KMS-11 (cell line): ENCODE measurements around the gene TMEM37.

Experiments used
- H2AFZ ChIP-seq: fragments of 200-600 bp; sonication (generic); 2 replicates; pipeline ENCODE4 v1.6.1; 2016; ENCODE audit warnings: antibody characterized with exemption, mixed run types, low read depth
- H3K27ac ChIP-seq: fragments of 200-600 bp; sonication (generic); 2 replicates; pipeline ENCODE4 v1.6.1; 2016; ENCODE audit warnings: mild to moderate bottlenecking, mixed run types
- H3K27me3 ChIP-seq: fragments of 200-600 bp; sonication (generic); 2 replicates; pipeline ENCODE4 v1.6.1; 2017; ENCODE audit warnings: mild to moderate bottlenecking, low read depth, mixed run types, moderate library complexity; ENCODE audit not compliant: insufficient read depth
- H3K36me3 ChIP-seq: fragments of 200-600 bp; sonication (generic); 2 replicates; pipeline ENCODE4 v1.6.1; 2017; ENCODE audit warnings: mild to moderate bottlenecking, mixed run types; ENCODE audit not compliant: insufficient read depth
- H3K4me1 ChIP-seq: fragments of 200-600 bp; sonication (generic); 2 replicates; pipeline ENCODE4 v1.6.1; 2016; ENCODE audit warnings: mild to moderate bottlenecking, low read depth, mixed run types; ENCODE audit not compliant: poor library complexity, severe bottlenecking
- H3K4me2 ChIP-seq: fragments of 200-600 bp; sonication (generic); 2 replicates; pipeline ENCODE4 v1.7.0; 2016; ENCODE audit warnings: mild to moderate bottlenecking, mixed run types
- H3K4me3 ChIP-seq: fragments of 200-600 bp; sonication (generic); IDR thresholded peaks from 2 replicates; pipeline ENCODE4 v1.6.1; 2017; ENCODE audit warnings: low read depth, low read length, mixed read lengths; ENCODE audit not compliant: insufficient read depth
- H3K79me2 ChIP-seq: fragments of 200-600 bp; sonication (generic); 2 replicates; pipeline ENCODE4 v1.6.1; 2016; ENCODE audit warnings: low read depth, mixed run types; ENCODE audit not compliant: insufficient read depth
- H3K9ac ChIP-seq: fragments of 200-600 bp; sonication (generic); 2 replicates; pipeline ENCODE4 v1.6.1; 2016; ENCODE audit warnings: mild to moderate bottlenecking, mixed run types
- H4K20me1 ChIP-seq: fragments of 200-600 bp; sonication (generic); 2 replicates; pipeline ENCODE4 v1.6.1; 2016; ENCODE audit warnings: mild to moderate bottlenecking, mixed run types; ENCODE audit not compliant: insufficient read depth
- CTCF ChIP-seq: fragments of 200-600 bp; sonication (generic); conservative IDR thresholded peaks from 2 replicates; pipeline ENCODE4 v1.6.1; 2017; ENCODE audit warnings: low read depth, mild to moderate bottlenecking, antibody characterized with exemption, low read length, moderate library complexity, mixed read lengths

The TMEM37 gene

GRCh38 chr2:119442226-119442619 is 10.6 kb downstream of the TMEM37 start:
- Histone ChIP-seq H3K79me2 (no peaks in the 10 kb centered on the region), H3K27me3 (no peaks in the 10 kb centered on the region), H2AFZ (no peak overlapping the region), H3K4me2 (no peak overlapping the region), H4K20me1 (no peaks in the 10 kb centered on the region), H3K4me3 (no peak overlapping the region), H3K27ac (no peak overlapping the region), H3K4me1 (no peaks in the 10 kb centered on the region), H3K36me3 (no peaks in the 10 kb centered on the region), H3K9ac (no peak overlapping the region)
- TF ChIP-seq CTCF = no peak

- H3K4me1 ChIP-seq = no peaks in the 10 kb centered on the region
- no peaks in the 10 kb centered on the region for H3K27me3 ChIP-seq
- H3K4me2 ChIP-seq = no peak overlapping the region
- H3K4me3 ChIP-seq = no peak overlapping the region
- TF ChIP-seq CTCF = no peak
- no peak overlapping the region for H2AFZ ChIP-seq
- no peak overlapping the region for H3K9ac ChIP-seq
- H4K20me1 ChIP-seq = no peaks in the 10 kb centered on the region
- H3K27ac ChIP-seq = no peak overlapping the region
- H3K79me2 ChIP-seq = no peaks in the 10 kb centered on the region
- no peaks in the 10 kb centered on the region for H3K36me3 ChIP-seq
Observed at GRCh38 chr2:119442850-119443249, 11.2 kb downstream of the TMEM37 start.

- H3K27ac ChIP-seq = no peak overlapping the region
- H3K27me3 ChIP-seq = no peaks in the 10 kb centered on the region
- H3K79me2 ChIP-seq = no peaks in the 10 kb centered on the region
- no peaks in the 10 kb centered on the region for H4K20me1 ChIP-seq
- no peak overlapping the region for H2AFZ ChIP-seq
- no peaks in the 10 kb centered on the region for H3K4me1 ChIP-seq
- no peaks in the 10 kb centered on the region for H3K36me3 ChIP-seq
- no peak overlapping the region for H3K9ac ChIP-seq
- no peak overlapping the region for H3K4me3 ChIP-seq
- no peak for TF ChIP-seq CTCF
- H3K4me2 ChIP-seq = no peak overlapping the region
Observed at GRCh38 chr2:119446037-119446436, 14.4 kb downstream of the TMEM37 start.

- Histone ChIP-seq H3K36me3 (no peaks in the 10 kb centered on the region), H3K27ac (no peak overlapping the region), H3K4me3 (no peak overlapping the region), H3K79me2 (no peaks in the 10 kb centered on the region), H3K27me3 (no peaks in the 10 kb centered on the region), H2AFZ (no peak overlapping the region), H4K20me1 (no peaks in the 10 kb centered on the region), H3K9ac (no peak overlapping the region), H3K4me1 (no peaks in the 10 kb centered on the region), H3K4me2 (no peak overlapping the region)
- no peak for TF ChIP-seq CTCF
Observed at GRCh38 chr2:119448427-119449141, 16.9 kb downstream of the TMEM37 start.
